Measurements from ENCODE around the gene TNFSF13. TPM values are rescaled to one million over a fixed set of nuclear protein-coding genes. Genes with fewer than 3 reads are reported as not detected.

TNFSF13 gene
- total RNA-seq, 1 experiment from 2014 or later, result 3.2 TPM

GRCh38 chr17:7549401-7550055 is 9.0 kb upstream of the TNFSF13 start:
- ChIA-PET CTCF (interaction anchor here (1.0 to 2.0 kb wide), 4 partner anchors 9 to 34 kb away, joined by 3 to 19 read pairs (median 5); partner anchors contain the start of gene TNFSF13), POLR2A (interaction anchor here (1.0 to 1.5 kb wide), 3 partner anchors 11 to 200 kb away, joined by 3 to 6 read pairs (median 3); partner anchors contain the start of genes TP53 and WRAP53)
- DNase-seq (ENCODE audit: low spot score), result no peak
- Mint-ChIP-seq H3K4me3 (peak overlapping the region; percentile 54), H3K27me3 (ENCODE audit: low read depth) (peaks cover 10% of the 10 kb centered on the region), H3K9me3 (no peaks in the 10 kb centered on the region), H3K4me1 (peaks cover 6% of the 10 kb centered on the region), H3K27ac (no peak overlapping the region), H3K36me3 (no peaks in the 10 kb centered on the region)
- TF ChIP-seq AR (CRISPR knock-in tag; IDR thresholded peaks at IDR 0.05), result no peak
- no peak for TF ChIP-seq NFYB (CRISPR knock-in tag; conservative IDR thresholded peaks at IDR 0.05; ENCODE audit: low read depth)
- TF ChIP-seq ATF3 (CRISPR knock-in tag; conservative IDR thresholded peaks at IDR 0.05), result no peak
- no peak for TF ChIP-seq ZNF317 (CRISPR knock-in tag; IDR thresholded peaks at IDR 0.05; ENCODE audit: borderline replicate concordance, low read depth)
- TF ChIP-seq EMX1 (CRISPR knock-in tag; IDR thresholded peaks at IDR 0.05), result no peak
- no peak for TF ChIP-seq HMGXB4 (CRISPR knock-in tag; IDR thresholded peaks at IDR 0.05)
- no peak for TF ChIP-seq ELF4 (CRISPR knock-in tag; IDR thresholded peaks at IDR 0.05; ENCODE audit: low read depth)
- TF ChIP-seq IRF1 (CRISPR knock-in tag; IDR thresholded peaks at IDR 0.05), result no peak
- no peak for TF ChIP-seq RELA (CRISPR knock-in tag; IDR thresholded peaks at IDR 0.05; ENCODE audit: borderline replicate concordance)
- no peak for TF ChIP-seq ZBTB43 (CRISPR knock-in tag; IDR thresholded peaks at IDR 0.05)
- TF ChIP-seq USF2 (CRISPR knock-in tag; IDR thresholded peaks at IDR 0.05), result no peak
- peak; percentile 16 for ATAC-seq

GRCh38 chr17:7550344-7550743 is 8.2 kb upstream of the TNFSF13 start:
- CTCF ChIA-PET, result interaction anchor here (1.0 to 2.0 kb wide), 4 partner anchors 8 to 35 kb away, joined by 3 to 19 read pairs (median 5); partner anchors contain the start of gene TNFSF13
- ATAC-seq, result no peak
- no peak for DNase-seq (ENCODE audit: low spot score)
- no peaks in the 10 kb centered on the region for H3K9me3 Mint-ChIP-seq
- H3K27me3 Mint-ChIP-seq (ENCODE audit: low read depth), result peaks cover 10% of the 10 kb centered on the region
- POLR2A ChIA-PET, result interaction anchor here (1.0 to 1.5 kb wide), 3 partner anchors 10 to 201 kb away, joined by 3 to 6 read pairs (median 3); partner anchors contain the start of genes TP53 and WRAP53
- no peak overlapping the region for H3K4me3 Mint-ChIP-seq
- H3K4me1 Mint-ChIP-seq, result peaks cover 9% of the 10 kb centered on the region
- H3K36me3 Mint-ChIP-seq, result no peaks in the 10 kb centered on the region
- TF ChIP-seq PRRX2 (CRISPR knock-in tag; IDR thresholded peaks at IDR 0.05) (no peak), ZNF317 (CRISPR knock-in tag; IDR thresholded peaks at IDR 0.05; ENCODE audit: borderline replicate concordance, low read depth) (no peak), AFF4 (CRISPR knock-in tag; IDR thresholded peaks at IDR 0.05; ENCODE audit: borderline replicate concordance) (no peak), EMX1 (CRISPR knock-in tag; IDR thresholded peaks at IDR 0.05) (no peak), ELF4 (CRISPR knock-in tag; IDR thresholded peaks at IDR 0.05; ENCODE audit: low read depth) (no peak), ATF3 (CRISPR knock-in tag; conservative IDR thresholded peaks at IDR 0.05) (no peak), E2F5 (CRISPR knock-in tag; IDR thresholded peaks at IDR 0.05) (no peak)
- no peak overlapping the region for H3K27ac Mint-ChIP-seq
